ENCODE results near the gene FAM3D. TPM values are rescaled to one million over a fixed set of nuclear protein-coding genes. Genes with fewer than 3 reads are reported as not detected.

FAM3D gene
- total RNA-seq, 1 experiment from 2014 or later: not detected

- Histone ChIP-seq H3K4me1 (ENCODE audit: control insufficient read depth, insufficient read depth, low read length) (no peaks in the 10 kb centered on the region), H3K27me3 (ENCODE audit: control insufficient read depth, insufficient read depth, low read length) (no peaks in the 10 kb centered on the region), H3K36me3 (ENCODE audit: control insufficient read depth, insufficient read depth, low read length) (no peaks in the 10 kb centered on the region), H3K4me3 (ENCODE audit: low read depth in 2 of 2, low read length in 2 of 2) (no peak overlapping the region), H3K27ac (ENCODE audit: low read length) (no peak overlapping the region), H3K9me3 (ENCODE audit: control insufficient read depth, insufficient read depth, low read depth, low read length) (no peaks in the 10 kb centered on the region)
- TF ChIP-seq TCF7L2 (IDR thresholded peaks at IDR 0.05; ENCODE audit: low read depth, low read length): no peak
- no peak for TF ChIP-seq REST (IDR thresholded peaks at IDR 0.05; ENCODE audit: insufficient read depth in 1 of 2, low read depth in 2 of 2, low read length in 1 of 2)
- TF ChIP-seq CTCF (IDR thresholded peaks at IDR 0.05): no peak
- TF ChIP-seq POLR2AphosphoS5 (IDR thresholded peaks at IDR 0.05; ENCODE audit: low read depth, low read length): no peak
- TF ChIP-seq SIN3A (IDR thresholded peaks at IDR 0.05; ENCODE audit: borderline replicate concordance, insufficient read depth, low read depth, low read length): no peak
- in situ Hi-C loops (cut with HindIII; ENCODE audit: low pct_unique_long_range_greater_than_20kb, low sequenced_read_pairs) (no loop called here), intact Hi-C loops (cut with micrococcal nuclease; ENCODE audit: unreplicated experiment) (no loop called here)
- ATAC-seq (no peak), DNase-seq (ENCODE audit: low read depth, low spot score) (no peak)
- ChIA-PET POLR2A (interaction anchor here (0.6 kb wide), 1 partner anchor 412 kb away, joined by 9 read pairs; no protein-coding TSS in a partner anchor), CTCF (interaction anchor here (0.7 to 1.3 kb wide), 2 partner anchors 65 to 73 kb away, joined by 4 to 6 read pairs; no protein-coding TSS in a partner anchor)
- no TSS peak for BruUV-seq (replicated peaks)
These were observed 33.3 kb downstream of the FAM3D start for GRCh38 chr3:58633157-58633865.

GRCh38 chr3:58631742-58632141 lies 34.8 kb downstream of the FAM3D start:
- Histone ChIP-seq H3K4me3 (ENCODE audit: low read depth in 2 of 2, low read length in 2 of 2) (no peak overlapping the region), H3K27me3 (ENCODE audit: control insufficient read depth, insufficient read depth, low read length) (no peaks in the 10 kb centered on the region), H3K36me3 (ENCODE audit: control insufficient read depth, insufficient read depth, low read length) (no peaks in the 10 kb centered on the region), H3K27ac (ENCODE audit: low read length) (no peak overlapping the region), H3K4me1 (ENCODE audit: control insufficient read depth, insufficient read depth, low read length) (peaks cover 12% of the 10 kb centered on the region), H3K9me3 (ENCODE audit: control insufficient read depth, insufficient read depth, low read depth, low read length) (no peaks in the 10 kb centered on the region)
- TF ChIP-seq SIN3A (IDR thresholded peaks at IDR 0.05; ENCODE audit: borderline replicate concordance, insufficient read depth, low read depth, low read length) (no peak), POLR2AphosphoS5 (IDR thresholded peaks at IDR 0.05; ENCODE audit: low read depth, low read length) (no peak), TCF7L2 (IDR thresholded peaks at IDR 0.05; ENCODE audit: low read depth, low read length) (no peak)
- in situ Hi-C loops (cut with HindIII; ENCODE audit: low pct_unique_long_range_greater_than_20kb, low sequenced_read_pairs): no loop called here
- intact Hi-C loops (cut with micrococcal nuclease; ENCODE audit: unreplicated experiment): no loop called here
- CTCF ChIA-PET: interaction anchor here (0.6 to 0.8 kb wide), 2 partner anchors 63 to 323 kb away, joined by 3 to 13 read pairs; no protein-coding TSS in a partner anchor
- BruUV-seq (replicated peaks): no TSS peak
- no peak for DNase-seq (ENCODE audit: low read depth, low spot score)
- ATAC-seq: no peak
- POLR2A ChIA-PET: no interaction called here

- no peaks in the 10 kb centered on the region for H3K27me3 ChIP-seq (ENCODE audit: control insufficient read depth, insufficient read depth, low read length)
- in situ Hi-C loops (cut with HindIII; ENCODE audit: low pct_unique_long_range_greater_than_20kb, low sequenced_read_pairs): no loop called here
- ATAC-seq: no peak
These were observed 35.9 kb downstream of the FAM3D start for GRCh38 chr3:58630710-58631092.

More at GRCh38 chr3:58630710-58631092, 35.9 kb downstream of the FAM3D start:
- no peak for DNase-seq (ENCODE audit: low read depth, low spot score)
- Histone ChIP-seq H3K4me3 (ENCODE audit: low read depth in 2 of 2, low read length in 2 of 2) (no peak overlapping the region), H3K9me3 (ENCODE audit: control insufficient read depth, insufficient read depth, low read depth, low read length) (no peaks in the 10 kb centered on the region), H3K36me3 (ENCODE audit: control insufficient read depth, insufficient read depth, low read length) (no peaks in the 10 kb centered on the region), H3K4me1 (ENCODE audit: control insufficient read depth, insufficient read depth, low read length) (peaks cover 12% of the 10 kb centered on the region), H3K27ac (ENCODE audit: low read length) (no peak overlapping the region)
- no TSS peak for BruUV-seq (replicated peaks)
- POLR2A ChIA-PET: no interaction called here
- CTCF ChIA-PET: interaction anchor here (0.6 to 1.6 kb wide), 8 partner anchors 13 to 103 kb away, joined by 3 to 19 read pairs (median 6); no protein-coding TSS in a partner anchor
- TF ChIP-seq REST (IDR thresholded peaks at IDR 0.05; ENCODE audit: insufficient read depth in 1 of 2, low read depth in 2 of 2, low read length in 1 of 2) (no peak), POLR2AphosphoS5 (IDR thresholded peaks at IDR 0.05; ENCODE audit: low read depth, low read length) (no peak), CTCF (IDR thresholded peaks at IDR 0.05) (no peak), SIN3A (IDR thresholded peaks at IDR 0.05; ENCODE audit: borderline replicate concordance, insufficient read depth, low read depth, low read length) (no peak), TCF7L2 (IDR thresholded peaks at IDR 0.05; ENCODE audit: low read depth, low read length) (no peak)
- intact Hi-C loops (cut with micrococcal nuclease; ENCODE audit: unreplicated experiment): no loop called here

Measured in Panc1 (cell line).